ENCODE measurements around the gene XRCC1. TPM values are rescaled to one million over a fixed set of nuclear protein-coding genes. Genes with fewer than 3 reads are reported as not detected.

XRCC1 gene
- total RNA-seq, 1 experiment from 2014 or later: 20.1 TPM

- no peaks in the 10 kb centered on the region for H3K27me3 ChIP-seq (ENCODE audit: control insufficient read depth, insufficient read depth, low read length)
- BruUV-seq (replicated peaks): no TSS peak
- H3K9me3 ChIP-seq (ENCODE audit: control insufficient read depth, insufficient read depth, low read depth, low read length): no peaks in the 10 kb centered on the region
- no peaks in the 10 kb centered on the region for H3K36me3 ChIP-seq (ENCODE audit: control insufficient read depth, insufficient read depth, low read length)
- peak; percentile 46 for DNase-seq (ENCODE audit: low read depth, low spot score)
- H3K27ac ChIP-seq (ENCODE audit: low read length): no peak overlapping the region
- TF ChIP-seq CTCF (IDR thresholded peaks at IDR 0.05): no peak
- no peak for TF ChIP-seq TCF7L2 (IDR thresholded peaks at IDR 0.05; ENCODE audit: low read depth, low read length)
- no peak for TF ChIP-seq SIN3A (IDR thresholded peaks at IDR 0.05; ENCODE audit: borderline replicate concordance, insufficient read depth, low read depth, low read length)
- TF ChIP-seq REST (IDR thresholded peaks at IDR 0.05; ENCODE audit: insufficient read depth in 1 of 2, low read depth in 2 of 2, low read length in 1 of 2): no peak
- no peak for TF ChIP-seq POLR2AphosphoS5 (IDR thresholded peaks at IDR 0.05; ENCODE audit: low read depth, low read length)
- ChIA-PET POLR2A (no interaction called here), CTCF (no interaction called here)
- H3K4me1 ChIP-seq (ENCODE audit: control insufficient read depth, insufficient read depth, low read length): no peaks in the 10 kb centered on the region
- peak; percentile 48; the same call in 1 of the 2 replicates for ATAC-seq
- intact Hi-C loops (cut with micrococcal nuclease; ENCODE audit: unreplicated experiment) (no loop called here), in situ Hi-C loops (cut with HindIII; ENCODE audit: low pct_unique_long_range_greater_than_20kb, low sequenced_read_pairs) (no loop called here)
- no peak overlapping the region for H3K4me3 ChIP-seq (ENCODE audit: low read depth in 2 of 2, low read length in 2 of 2)
These were observed 12.6 kb downstream of the XRCC1 start for GRCh38 chr19:43562698-43563241.

DNA sequence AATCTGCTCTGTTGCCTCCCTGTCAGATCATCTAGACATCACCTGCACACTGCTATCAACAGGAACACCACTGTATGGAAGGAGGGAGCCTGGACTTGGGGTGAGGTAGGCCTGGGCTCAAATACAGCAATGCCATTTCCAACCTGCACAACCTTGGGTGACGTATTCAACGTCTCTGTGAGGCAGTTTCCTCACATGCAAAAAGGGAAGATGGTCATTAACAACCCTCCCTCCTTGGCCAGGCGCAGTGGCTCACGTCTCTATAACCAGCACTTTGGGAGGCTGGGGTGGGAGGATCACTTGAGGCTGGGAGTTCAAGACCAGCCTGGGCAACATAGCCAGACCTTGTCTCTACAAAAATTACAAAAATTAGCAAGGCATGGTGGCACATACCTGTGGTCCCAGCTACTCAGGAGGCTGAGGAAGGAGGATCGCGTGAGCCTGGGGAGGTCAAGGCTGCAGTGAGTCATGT, 13.1 kb downstream of the XRCC1 start:
- ChIA-PET CTCF (no interaction called here), POLR2A (no interaction called here)
- BruUV-seq (replicated peaks): no TSS peak
- no peak for ATAC-seq
- intact Hi-C loops (cut with micrococcal nuclease; ENCODE audit: unreplicated experiment) (no loop called here), in situ Hi-C loops (cut with HindIII; ENCODE audit: low pct_unique_long_range_greater_than_20kb, low sequenced_read_pairs) (no loop called here)
- no peak for DNase-seq (ENCODE audit: low read depth, low spot score)
- Histone ChIP-seq H3K9me3 (ENCODE audit: control insufficient read depth, insufficient read depth, low read depth, low read length) (no peaks in the 10 kb centered on the region), H3K36me3 (ENCODE audit: control insufficient read depth, insufficient read depth, low read length) (no peaks in the 10 kb centered on the region), H3K27ac (ENCODE audit: low read length) (no peak overlapping the region), H3K4me3 (ENCODE audit: low read depth in 2 of 2, low read length in 2 of 2) (no peak overlapping the region), H3K4me1 (ENCODE audit: control insufficient read depth, insufficient read depth, low read length) (no peaks in the 10 kb centered on the region), H3K27me3 (ENCODE audit: control insufficient read depth, insufficient read depth, low read length) (no peaks in the 10 kb centered on the region)
- no peak for TF ChIP-seq SIN3A (IDR thresholded peaks at IDR 0.05; ENCODE audit: borderline replicate concordance, insufficient read depth, low read depth, low read length)
- TF ChIP-seq REST (IDR thresholded peaks at IDR 0.05; ENCODE audit: insufficient read depth in 1 of 2, low read depth in 2 of 2, low read length in 1 of 2): no peak
- TF ChIP-seq POLR2AphosphoS5 (IDR thresholded peaks at IDR 0.05; ENCODE audit: low read depth, low read length): no peak
- no peak for TF ChIP-seq TCF7L2 (IDR thresholded peaks at IDR 0.05; ENCODE audit: low read depth, low read length)
- TF ChIP-seq CTCF (IDR thresholded peaks at IDR 0.05): no peak
